LoVo (cell line): Measurements from ENCODE around the gene ANXA3.
"Not testable (repeated sequence)": the region's sequence is repeated elsewhere in the genome, so short reads cannot be mapped to it uniquely, and the experiment has no call there.

Experiments used
- DNase-seq: peaks from one replicate; pipeline ENCODE4 v3.0.0-alpha.2; 2016; ENCODE audit warnings: low spot score

The ANXA3 gene

DNA sequence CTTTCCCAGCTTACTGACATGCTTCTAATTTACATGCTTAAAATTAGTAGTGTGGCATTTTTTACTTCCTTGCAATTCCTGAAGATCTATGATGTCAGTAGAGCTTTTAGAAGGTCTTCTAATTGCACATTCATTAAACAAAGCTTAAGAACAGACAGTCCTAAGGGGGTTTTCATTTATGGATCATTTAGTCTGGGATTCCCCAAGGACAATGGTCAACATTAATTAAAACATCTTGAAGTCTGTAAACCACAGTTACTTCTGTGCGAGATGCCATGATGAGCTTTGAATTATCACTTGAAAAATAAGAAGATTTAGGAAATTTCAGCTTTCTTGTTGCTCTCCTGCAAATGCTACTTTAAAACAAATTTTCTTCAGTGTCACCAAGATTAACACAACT lies 20.2 kb downstream of the ANXA3 start:
- no peak for DNase-seq

DNA sequence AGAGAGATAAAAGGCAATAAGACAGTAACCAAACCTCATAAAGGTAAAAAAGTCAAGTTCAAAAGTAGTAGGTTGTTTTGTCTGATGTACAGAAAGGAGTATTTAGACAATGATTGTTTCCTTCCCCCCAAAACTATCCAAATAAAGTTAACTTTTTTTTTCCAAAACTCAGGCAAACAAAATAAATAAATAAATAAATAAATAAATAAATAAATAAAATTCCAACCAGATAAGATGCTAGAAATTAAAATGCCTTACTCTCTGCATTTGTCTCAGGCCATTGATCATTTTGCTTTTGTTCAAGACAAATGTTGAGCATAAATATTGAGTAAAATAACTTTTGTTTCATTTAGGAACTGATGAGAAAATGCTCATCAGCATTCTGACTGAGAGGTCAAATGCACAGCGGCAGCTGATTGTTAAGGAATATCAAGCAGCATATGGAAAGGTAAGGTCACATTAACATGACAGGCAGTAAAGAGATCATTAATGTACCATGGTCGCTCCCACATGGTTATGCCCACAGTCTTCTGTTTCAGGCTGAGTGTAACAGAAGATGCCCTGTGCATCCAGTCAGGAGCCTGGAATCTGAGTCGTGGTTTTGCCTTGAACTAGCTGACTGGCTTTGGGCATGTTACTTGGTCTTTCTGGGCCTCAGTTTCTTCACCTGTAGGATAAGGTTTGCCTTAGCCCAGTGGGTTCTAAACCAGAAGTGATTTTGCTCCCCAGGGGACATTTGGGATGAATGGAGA lies 27.3 kb downstream of the ANXA3 start:
- DNase-seq = no peak

DNA sequence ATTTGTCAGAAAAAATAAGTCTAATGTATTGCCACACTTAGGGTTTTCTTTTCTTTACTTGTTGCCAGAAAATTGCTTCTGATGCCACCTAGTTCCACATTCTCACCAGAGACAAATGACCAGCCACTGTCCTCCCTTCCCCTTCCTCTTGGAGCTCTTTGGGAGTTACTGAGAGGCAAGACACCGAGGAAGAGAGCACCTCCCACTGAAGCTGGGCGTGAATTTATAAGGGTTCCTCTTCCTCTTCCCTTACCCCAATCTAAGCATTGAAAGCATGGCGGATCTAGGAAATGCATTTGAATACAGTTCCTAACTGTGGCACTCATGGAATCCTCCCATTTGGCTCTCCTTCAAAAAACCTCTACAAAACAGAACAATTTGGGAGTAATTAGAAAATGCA lies 30.0 kb downstream of the ANXA3 start:
- DNase-seq = no peak

DNA sequence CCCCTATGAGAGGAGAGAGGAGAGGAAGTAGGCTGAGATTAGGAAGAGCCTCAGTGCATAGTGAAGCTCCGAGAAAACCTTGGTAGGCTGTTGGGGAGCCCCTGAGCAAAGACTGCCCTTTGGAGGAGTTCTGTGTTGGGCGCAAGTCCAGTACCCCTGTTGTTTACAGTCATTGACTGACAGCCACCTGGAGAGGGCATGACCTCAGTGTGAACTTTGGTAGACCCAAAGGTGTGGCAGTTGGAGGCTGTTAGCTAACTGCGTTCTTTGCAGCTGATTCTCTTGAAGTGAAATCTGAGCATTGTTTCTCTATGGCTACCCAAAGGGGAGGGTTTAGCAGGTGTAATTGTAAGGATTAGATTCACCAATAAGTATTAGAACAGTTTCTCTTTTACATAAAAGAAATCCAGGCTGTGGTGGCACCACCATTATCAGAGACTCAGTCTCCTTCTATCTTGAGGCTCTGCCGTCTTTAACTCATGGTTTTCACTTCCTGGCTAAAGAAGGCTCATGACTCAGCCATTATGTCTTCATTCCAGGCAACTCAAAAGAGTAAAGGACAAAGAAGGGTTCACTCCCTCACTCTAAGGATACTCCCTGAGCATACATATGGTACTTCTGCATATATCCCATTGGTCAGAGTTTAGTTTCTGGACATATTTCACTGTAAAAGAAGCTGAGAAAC lies 33.4 kb downstream of the ANXA3 start:
- no peak for DNase-seq

DNA sequence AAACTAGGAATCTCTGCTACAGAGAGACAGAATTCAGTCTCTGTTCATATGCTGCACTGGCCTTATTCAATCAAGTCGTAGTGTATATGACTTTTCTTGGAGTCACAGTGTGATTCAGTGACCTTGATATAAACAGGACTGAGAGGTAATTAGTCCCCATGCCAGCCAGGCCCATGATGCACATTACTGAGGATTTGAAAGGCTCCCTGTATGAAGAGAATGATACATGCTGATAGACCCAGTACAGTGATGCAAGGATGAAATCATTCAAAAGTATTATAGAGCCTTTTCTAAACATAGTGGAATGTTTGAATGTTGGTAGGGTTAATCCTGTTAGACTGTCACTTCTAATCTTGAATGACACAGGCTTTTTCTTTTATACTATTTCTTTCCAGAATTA lies 34.1 kb downstream of the ANXA3 start:
- no peak for DNase-seq

DNA sequence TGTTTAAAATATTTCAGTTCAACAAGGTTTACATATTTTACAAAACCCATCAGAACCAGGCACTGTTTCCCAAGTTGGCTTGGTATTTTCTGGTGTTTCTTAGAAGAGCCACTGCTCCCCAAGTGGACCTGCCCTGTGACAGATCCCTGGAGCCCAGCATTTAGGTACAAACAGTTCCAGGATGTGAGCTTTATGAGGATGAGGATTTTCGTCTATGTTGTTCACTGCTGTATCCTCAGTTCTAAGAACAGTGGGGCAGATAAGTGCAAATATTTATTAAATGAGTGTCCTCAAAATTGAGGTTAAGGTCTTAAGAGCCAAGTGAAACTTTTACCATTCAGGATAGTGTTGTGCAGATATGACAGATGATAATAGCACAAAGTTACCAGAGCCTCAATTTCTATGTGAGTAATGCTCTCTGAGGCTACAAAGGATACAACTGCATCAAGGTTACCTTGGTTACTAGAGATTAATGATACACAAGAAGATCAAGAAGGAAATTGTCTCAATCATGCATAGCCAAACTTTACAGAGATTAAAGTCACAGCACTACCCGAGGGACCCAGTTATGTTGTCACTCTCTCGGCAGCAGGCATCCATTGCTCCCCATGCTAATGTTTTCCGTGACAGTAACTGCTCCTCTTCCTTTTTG lies 37.5 kb downstream of the ANXA3 start:
- no peak for DNase-seq

DNA sequence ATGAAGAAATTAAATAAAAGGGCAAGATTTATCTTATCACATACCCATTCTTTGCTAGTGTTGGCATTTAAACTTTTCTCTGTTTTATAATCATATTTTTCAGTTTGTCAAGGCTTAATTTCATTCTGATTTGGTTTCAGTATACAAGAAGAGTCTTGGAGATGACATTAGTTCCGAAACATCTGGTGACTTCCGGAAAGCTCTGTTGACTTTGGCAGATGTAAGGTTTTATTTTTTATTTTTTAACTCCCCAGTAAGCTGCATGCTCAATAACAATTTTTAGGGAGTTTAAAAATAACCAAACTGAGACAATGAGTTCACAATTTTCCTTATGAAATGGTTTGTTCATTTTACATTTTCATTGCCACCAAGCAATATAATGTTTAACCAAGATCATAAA lies 39.8 kb downstream of the ANXA3 start:
- DNase-seq = no peak

DNA sequence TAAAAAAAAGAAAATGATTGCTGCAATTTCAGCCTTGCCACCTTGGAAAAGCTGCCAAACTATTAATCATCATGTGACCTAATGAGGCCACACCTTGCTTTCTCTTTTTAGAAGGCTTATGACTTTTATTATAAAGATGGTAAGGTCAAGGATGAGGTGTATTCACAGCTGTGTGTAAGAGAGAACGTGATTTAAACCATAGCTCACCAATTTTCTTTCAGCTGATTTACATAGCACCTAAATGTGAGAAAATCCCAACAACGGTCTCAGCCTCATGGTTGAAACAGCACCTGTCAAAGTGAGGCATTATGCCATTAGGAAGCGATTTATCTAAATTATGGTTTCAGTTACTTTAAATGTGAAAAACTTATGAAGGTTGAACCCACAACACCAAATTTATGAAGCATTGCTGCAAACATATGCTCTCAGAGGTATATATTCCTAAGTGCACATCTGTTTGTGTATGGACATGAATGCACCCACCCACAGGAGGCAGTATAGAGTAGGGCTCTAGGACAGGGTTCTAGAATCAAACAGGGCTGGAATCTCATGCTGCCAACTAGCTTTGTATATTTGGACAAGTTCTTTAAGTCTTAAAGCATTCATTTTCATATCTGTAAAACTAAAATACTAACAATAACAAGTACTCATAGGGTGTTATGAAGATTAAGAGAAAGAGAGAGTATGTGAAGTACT lies 40.7 kb downstream of the ANXA3 start:
- no peak for DNase-seq

DNA sequence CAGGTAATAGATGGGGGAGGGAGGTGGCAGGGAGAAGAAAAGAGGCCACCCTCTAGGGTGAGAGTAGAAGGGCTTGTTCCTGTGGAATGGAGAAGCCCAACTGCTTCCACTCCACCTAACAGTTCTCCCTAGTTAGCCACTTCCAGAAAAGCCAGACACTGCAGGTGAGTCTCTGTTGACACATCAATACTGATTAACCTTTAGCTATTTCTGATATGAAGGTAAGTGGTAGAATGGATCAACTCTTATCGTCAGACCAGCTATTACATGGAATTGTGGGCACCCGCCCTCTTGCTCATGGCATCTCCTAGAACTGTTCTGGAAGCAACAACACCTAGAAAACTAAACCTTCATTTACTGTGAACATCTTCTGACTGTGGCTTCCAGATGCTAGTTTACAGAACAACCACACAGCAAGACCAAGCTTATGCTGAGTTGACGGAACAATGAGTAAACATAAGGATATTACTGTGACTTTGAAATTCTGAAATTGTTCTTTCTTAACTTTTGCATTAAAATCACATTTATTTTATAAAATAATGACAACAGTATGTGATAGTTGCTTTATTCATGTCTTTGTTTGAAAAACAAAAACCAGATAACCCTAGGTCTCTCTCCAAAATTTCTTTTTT lies 44.7 kb downstream of the ANXA3 start:
- no peak for DNase-seq

DNA sequence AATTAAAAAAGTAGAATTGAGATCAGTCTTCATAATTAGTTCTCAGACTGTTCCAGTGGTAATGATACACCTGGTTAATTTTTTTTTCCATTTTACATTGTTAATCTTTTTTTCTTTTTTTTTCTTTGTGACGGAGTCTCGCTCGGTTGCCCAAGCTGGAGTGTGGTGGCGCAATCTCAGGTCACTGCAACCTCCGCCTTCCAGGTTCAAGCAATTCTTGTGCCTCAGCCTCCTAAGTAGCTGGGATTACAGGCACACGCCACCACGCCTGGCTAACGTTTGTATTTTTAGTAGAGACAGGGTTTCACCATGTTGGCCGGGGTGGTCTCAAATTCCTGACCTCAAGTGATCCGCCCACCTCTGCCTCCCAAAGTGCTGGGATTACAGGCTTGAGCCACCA lies 46.9 kb downstream of the ANXA3 start:
- not testable (repeated sequence) for DNase-seq

DNA sequence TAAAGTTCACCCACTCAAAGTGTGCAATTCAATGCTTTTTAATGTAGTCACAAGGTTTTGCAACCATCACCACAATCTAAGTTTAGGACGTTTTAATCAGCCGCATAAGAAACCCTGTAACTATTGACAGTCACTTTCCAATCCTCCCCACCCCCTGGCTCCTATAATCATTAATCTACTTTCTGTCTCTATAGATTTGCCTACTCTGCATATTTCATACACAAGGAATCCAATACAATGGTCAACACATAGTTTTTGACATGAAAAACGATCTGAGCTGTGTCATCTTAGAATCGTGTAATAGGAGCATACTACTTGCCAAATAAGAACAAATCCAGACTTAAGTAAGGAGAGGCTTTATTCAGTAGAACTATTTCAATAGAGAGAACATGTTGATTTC lies 47.6 kb downstream of the ANXA3 start:
- no peak for DNase-seq

DNA sequence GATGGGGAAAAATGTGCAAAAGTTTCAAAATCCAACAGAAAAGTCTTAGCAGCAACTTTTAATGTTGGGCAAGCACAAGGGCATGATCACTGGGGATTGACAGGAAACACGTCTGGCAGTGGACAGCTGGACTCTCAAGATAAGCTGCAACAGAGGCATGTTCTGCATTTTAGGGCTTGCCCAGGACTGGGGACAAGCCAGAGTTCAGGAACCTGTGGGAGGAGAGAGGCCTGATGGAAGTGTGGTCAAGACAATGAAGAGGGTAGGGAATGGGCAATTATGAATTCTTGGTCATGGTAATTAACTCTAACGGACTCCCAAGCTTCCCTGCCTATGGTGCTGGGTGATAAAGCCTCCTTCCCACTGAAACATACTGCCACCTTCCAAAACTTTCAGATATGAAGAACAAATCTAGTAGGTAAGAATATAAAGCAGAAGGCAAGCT lies 48.4 kb downstream of the ANXA3 start:
- no peak for DNase-seq

DNA sequence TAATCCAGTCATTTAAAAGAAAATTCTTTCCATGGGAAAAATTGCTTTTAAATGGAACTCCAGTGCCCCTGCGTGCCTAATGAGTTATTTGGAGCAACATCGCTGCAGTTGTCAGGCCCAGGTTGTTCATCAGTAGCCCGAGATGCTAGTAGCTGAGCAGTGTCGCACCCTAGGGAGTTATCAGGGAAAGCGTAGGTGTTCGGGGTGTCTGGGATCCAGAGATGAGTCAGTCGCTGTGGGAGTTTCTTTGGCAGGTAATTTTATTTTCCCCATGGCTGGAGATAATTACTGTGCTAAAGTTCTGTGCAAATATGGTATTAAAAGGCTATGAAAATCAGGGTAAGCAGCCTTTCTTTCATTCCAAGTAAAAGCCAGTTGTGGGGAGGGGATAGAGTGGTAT lies 49.4 kb downstream of the ANXA3 start:
- no peak for DNase-seq

DNA sequence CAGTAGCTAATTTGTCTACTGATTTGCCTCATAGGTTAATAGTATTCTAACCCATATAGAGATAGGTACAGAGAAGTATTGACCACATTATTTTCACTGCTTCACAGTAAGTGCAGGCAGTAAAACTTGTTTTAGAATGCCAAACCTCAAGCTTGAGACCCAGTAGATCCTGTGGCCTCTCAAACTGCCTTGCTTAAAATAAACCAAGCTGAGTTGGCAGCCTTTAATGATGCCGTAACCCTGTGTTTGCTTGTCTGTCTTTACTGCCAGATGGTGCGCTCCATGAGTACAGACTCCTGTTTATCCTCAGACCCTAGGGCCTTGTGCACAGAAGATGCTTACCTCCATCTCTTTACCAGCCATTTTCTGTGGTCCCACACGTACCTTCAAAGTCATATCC lies 50.8 kb downstream of the ANXA3 start:
- no peak for DNase-seq

DNA sequence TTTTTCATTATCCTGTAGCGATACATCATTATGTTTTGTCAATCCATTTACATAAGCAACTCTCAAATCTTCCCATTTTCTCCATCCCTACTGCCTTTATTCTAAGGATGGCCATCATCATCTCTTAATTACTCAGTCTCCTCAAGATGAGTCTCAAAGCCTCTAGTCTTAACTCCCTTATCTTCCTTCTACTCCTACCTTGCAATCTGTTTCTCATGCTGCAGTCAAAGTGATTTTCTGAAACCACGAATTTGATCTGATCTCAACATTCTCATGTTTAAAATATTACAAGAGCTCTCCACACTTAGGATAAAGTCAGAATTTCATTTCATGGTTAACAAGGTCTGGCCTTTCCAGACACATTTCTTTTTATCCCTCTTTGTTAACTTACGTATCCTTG lies 51.8 kb downstream of the ANXA3 start:
- no peak for DNase-seq

DNA sequence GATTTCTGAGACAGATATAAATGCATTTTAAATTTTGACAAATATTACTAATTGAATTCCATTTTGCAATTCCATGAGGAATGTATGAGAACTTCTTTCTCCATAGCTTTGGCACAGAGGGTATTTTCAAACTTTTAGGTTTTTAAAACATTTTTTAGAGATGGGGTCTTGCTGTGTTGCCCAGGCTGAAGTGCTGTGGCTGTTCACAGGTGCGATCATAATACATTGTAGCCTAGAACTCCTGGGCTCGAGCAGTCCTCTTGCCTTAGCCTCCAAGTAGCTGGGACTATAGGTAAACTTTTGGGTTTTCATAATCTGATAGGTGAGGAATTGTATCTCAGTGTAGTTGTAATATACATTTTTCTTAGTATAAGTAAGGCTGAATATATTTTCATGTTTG lies 53.4 kb downstream of the ANXA3 start:
- no peak for DNase-seq

DNA sequence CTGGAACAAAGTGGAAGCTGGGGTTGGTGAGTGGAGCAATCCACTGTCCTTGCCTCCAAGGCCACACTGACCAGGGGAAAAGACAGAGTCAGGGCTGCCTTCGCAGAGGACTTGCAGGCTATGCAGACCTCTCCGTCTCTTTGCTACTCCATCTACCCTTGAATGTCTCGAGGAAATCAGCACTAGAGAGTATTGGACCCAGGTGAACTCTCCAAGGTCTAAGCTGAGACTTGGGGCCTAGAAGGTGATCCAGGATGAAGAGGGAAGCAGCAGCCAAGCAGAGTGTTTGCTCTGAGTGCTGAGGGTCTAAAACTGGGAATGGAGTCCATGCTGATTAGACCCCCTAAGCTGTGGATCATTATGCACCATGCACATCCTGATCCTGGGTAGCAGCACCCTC lies 54.5 kb downstream of the ANXA3 start:
- no peak for DNase-seq

DNA sequence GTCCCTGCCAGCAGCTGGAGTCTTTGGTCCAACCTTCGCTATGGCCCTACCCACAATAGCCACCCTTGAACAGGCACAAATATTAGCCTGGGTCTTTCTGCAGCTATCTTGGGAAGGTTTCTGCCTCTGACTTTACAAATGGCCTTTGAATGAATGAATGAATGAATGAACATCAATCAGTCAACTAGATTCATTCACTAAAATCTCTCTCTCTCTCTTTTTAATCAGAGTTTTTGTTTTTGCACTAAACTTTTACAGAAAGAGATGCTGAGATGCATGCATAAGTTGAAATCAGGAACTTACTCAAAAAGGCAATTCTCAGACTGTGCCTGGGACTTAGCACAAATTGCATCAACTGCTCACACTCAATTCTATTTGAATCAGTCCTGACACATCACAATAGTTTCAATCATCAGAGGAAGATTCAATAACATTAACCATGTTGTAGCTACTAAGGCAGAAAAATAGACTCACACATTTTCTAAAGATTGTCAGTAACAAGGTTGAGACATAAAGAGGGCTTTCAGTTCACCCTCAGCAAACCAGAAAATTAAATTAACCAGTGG lies 55.0 kb downstream of the ANXA3 start:
- DNase-seq = no peak

DNA sequence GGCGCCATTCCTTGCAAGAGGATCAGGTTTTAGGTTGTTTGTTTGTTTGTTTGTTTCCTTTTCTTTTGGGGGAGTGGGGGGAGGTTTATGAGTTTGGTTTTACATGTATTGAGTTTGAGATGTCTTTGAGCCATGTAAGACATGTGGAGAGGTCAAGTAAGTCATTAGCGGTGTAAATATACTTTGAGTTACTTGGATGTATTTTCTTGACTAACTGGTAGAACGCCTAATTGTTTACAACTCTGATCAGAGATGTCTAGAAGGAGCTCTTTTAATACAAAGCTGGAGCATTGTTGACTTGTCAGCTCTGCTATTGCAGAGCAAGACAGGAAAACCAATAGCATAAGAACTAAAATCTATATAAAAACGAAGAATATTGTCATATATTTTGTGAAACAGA lies 57.1 kb downstream of the ANXA3 start:
- DNase-seq = no peak

DNA sequence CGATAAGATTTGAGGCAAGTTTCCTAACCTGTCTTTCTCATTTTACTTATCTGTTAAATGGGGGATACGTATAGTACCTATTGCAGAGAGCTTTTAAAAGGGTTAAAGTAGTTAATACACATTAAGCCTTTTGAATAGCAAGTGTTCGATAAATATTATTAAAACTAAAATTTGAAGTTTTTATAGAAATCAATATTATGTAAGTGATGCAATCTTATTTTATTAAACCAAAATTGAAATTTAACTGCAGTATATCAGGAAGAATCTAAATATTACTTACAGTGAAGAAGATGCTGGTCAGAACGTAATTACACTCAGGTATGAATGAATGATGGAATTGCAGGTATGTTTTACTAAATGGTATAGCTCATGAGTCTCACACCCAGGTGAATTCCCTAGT lies 58.0 kb downstream of the ANXA3 start:
- no peak for DNase-seq

DNA sequence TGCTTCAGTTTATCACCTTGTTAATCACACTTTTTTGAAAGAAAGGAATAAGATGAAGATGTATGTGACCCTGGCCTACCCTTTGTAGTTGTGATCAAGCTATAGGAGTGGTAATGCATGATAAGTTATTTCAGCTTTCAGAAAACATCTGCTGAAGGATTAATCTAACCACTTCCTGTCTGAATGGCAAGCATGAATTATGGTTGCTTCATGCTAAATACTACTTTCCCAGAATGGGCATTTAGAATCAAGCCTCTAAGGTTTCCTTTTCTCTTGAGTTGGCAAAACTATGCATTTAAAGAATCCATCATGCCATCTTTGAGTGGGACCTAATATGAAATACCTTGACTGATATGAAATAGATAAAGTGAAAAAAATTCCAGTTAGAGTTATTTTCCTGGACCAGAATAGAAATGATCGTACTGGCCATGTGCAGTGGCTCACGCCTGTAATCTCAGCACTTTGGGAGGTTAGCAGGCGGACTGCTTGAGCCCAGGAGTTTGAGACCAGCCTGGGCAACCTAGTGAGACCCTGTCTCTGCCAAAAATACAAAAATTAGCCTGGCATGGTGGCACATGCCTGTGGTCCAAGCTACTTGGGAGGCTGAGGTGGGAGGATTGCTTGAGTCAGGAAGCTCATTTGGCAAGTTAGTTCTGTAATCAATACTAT lies 59.1 kb downstream of the ANXA3 start:
- no peak for DNase-seq

DNA sequence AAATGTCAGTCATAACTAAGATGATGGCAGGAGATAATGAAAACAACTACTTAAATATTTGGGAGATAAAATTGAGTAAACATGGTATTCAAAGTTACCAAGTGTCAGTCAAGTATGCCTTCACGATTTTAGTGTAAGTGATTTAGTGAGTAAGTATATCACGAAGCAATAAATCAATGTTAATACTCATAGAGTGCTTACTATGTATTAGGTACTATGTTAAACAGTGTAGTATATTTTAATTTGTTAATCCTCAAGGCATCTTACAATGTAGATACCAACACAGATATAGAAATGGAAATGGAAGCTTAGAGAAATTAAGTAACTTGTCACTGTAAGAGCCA lies 59.6 kb downstream of the ANXA3 start:
- DNase-seq = no peak
